Common myeloid progenitor, CD34-positive (primary cell): Measurements from ENCODE around the gene DND1.
"Not testable (repeated sequence)": the region's sequence is repeated elsewhere in the genome, so short reads cannot be mapped to it uniquely, and the experiment has no call there.

Experiments
- CTCF ChIA-PET: fragments of 350-600 bp; sonication (Branson Sonifier 250); formaldehyde crosslinking; loops from one replicate; lab custom pipeline; 2021; ENCODE audit warnings: antibody characterized with exemption; lab: Charles Lee
- POLR2A ChIA-PET: fragments of 350-600 bp; sonication (Branson Sonifier 250); formaldehyde crosslinking; loops from one replicate; lab custom pipeline; 2021; ENCODE audit warnings: antibody characterized with exemption; lab: Charles Lee
- DNase-seq, 3 donors: peaks; one replicate each; pipeline versions ENCODE4 v3.0.0 to v3.0.0-alpha.2; 2013
- H3K27ac ChIP-seq, 2 experiments: 1 replicate in 1 of 2; 2 replicates in 1 of 2; pipeline ENCODE4 v1.7.0; 2013; ENCODE audit warnings: inconsistent platforms in 2 of 2, low read length in 2 of 2, mild to moderate bottlenecking in 2 of 2, low read depth in 1 of 2, moderate library complexity in 1 of 2; ENCODE audit not compliant: severe bottlenecking in 2 of 2, insufficient read depth in 1 of 2, poor library complexity in 1 of 2
- H3K27me3 ChIP-seq, 5 experiments: replicated peaks in 2 of 5; 1 replicate in 3 of 5; 2 replicates in 2 of 5; pipeline versions ENCODE4 v1.6.1 to v1.7.0; 2013; ENCODE audit warnings: low read length in 4 of 5, mild to moderate bottlenecking in 2 of 5, moderate library complexity in 2 of 5, inconsistent platforms in 1 of 5; ENCODE audit not compliant: insufficient read depth in 5 of 5, control insufficient read depth in 4 of 5
- H3K36me3 ChIP-seq, 4 experiments: 1 replicate in 2 of 4; 2 replicates in 2 of 4; pipeline versions ENCODE4 v1.6.1 to v1.7.0; 2013; ENCODE audit warnings: low read length in 3 of 4, control low read depth in 1 of 4, mild to moderate bottlenecking in 1 of 4; ENCODE audit not compliant: control insufficient read depth in 4 of 4, insufficient read depth in 4 of 4
- H3K4me1 ChIP-seq, 4 experiments: 1 replicate in 3 of 4; 2 replicates in 1 of 4; pipeline versions ENCODE4 v1.6.1 to v1.7.1; 2013; ENCODE audit warnings: low read length in 3 of 4, mild to moderate bottlenecking in 3 of 4, control low read depth in 1 of 4, inconsistent platforms in 1 of 4, moderate library complexity in 1 of 4; ENCODE audit not compliant: control insufficient read depth in 4 of 4, insufficient read depth in 4 of 4; ENCODE audit errors: control extremely low read depth in 1 of 4
- H3K4me3 ChIP-seq, 7 experiments: 1 replicate in 4 of 7; 2 replicates in 3 of 7; pipeline versions ENCODE4 v1.5.1 to v1.7.0; 2013; ENCODE audit warnings: mild to moderate bottlenecking in 7 of 7, low read length in 6 of 7, moderate library complexity in 6 of 7, inconsistent platforms in 2 of 7, low read depth in 2 of 7, control low read depth in 1 of 7; ENCODE audit not compliant: insufficient read depth in 4 of 7, control insufficient read depth in 1 of 7; ENCODE audit errors: extremely low read depth in 1 of 7
- H3K9me3 ChIP-seq, 5 experiments: 1 replicate in 4 of 5; 2 replicates in 1 of 5; pipeline versions ENCODE4 v1.6.1 to v1.7.1; 2013; ENCODE audit warnings: low read length in 4 of 5, mild to moderate bottlenecking in 2 of 5, inconsistent platforms in 1 of 5, low read depth in 1 of 5, moderate library complexity in 1 of 5; ENCODE audit not compliant: control insufficient read depth in 4 of 5, insufficient read depth in 2 of 5; ENCODE audit errors: control extremely low read depth in 1 of 5
- WGBS: methylation state at CpG from one replicate; pipeline ENCODE4 v1.1.5; 2013; ENCODE audit not compliant: insufficient coverage; 5-methylcytosine and 5-hydroxymethylcytosine counted together

The DND1 gene

GRCh38 chr5:140660371-140660770 is 13.0 kb downstream of the DND1 start:
- H3K9me3 ChIP-seq, DNase-seq, H3K4me1 ChIP-seq, POLR2A ChIA-PET, H3K4me3 ChIP-seq, CTCF ChIA-PET, H3K27ac ChIP-seq, H3K27me3 ChIP-seq: not testable (repeated sequence)
- 100% methylated on average over 2 of the region's 6 CpGs for WGBS
- peaks cover 37 to 75% (median 61%) of the 10 kb centered on the region in 4 experiments for H3K36me3 ChIP-seq

GRCh38 chr5:140658870-140659269 is 14.5 kb downstream of the DND1 start:
- Histone ChIP-seq H3K4me3 (no peak overlapping the region), H3K9me3 (no peaks in the 10 kb centered on the region), H3K36me3 (peaks cover 42 to 90% (median 69%) of the 10 kb centered on the region in 4 experiments), H3K27me3 (no peaks in the 10 kb centered on the region), H3K27ac (no peak overlapping the region), H3K4me1 (peaks cover 0 to 2% (median under 1%) of the 10 kb centered on the region in 4 experiments)
- ChIA-PET CTCF (interaction anchor here (1.0 kb wide), 1 partner anchor 14 kb away, joined by 3 read pairs; no protein-coding TSS in a partner anchor), POLR2A (no interaction called here)
- DNase-seq, result no peak
- 98% methylated on average over 17 of the region's 17 CpGs for WGBS

- peak overlapping the region; percentile 96 to 98 for H3K27ac ChIP-seq
- peaks cover 0 to 19% (median 16%) of the 10 kb centered on the region in 4 experiments for H3K4me1 ChIP-seq
- ChIA-PET POLR2A (interaction anchor here (0.7 to 2.8 kb wide), 7 partner anchors 8 to 280 kb away, joined by 4 to 13 read pairs (median 8); partner anchors contain the start of genes EIF4EBP3, HARS1, HARS2 and SRA1), CTCF (interaction anchor here (0.6 to 2.7 kb wide), 9 partner anchors 8 to 101 kb away, joined by 3 to 14 read pairs (median 4); partner anchors contain the start of genes EIF4EBP3, HARS1, HARS2 and WDR55)
- no peaks in the 10 kb centered on the region for H3K27me3 ChIP-seq
- no peaks in the 10 kb centered on the region for H3K9me3 ChIP-seq
- H3K36me3 ChIP-seq, result peaks cover 10 to 55% (median 38%) of the 10 kb centered on the region in 4 experiments
- peak overlapping the region; percentile 84 to 98 (median 94) for H3K4me3 ChIP-seq
- WGBS, result under 1% methylated on average over 26 of the region's 27 CpGs
- DNase-seq, result no peak
These were observed 26.3 kb downstream of the DND1 start for GRCh38 chr5:140647042-140647419.

- Histone ChIP-seq H3K27me3 (no peaks in the 10 kb centered on the region), H3K9me3 (no peaks in the 10 kb centered on the region), H3K4me1 (peaks cover 5 to 25% (median 22%) of the 10 kb centered on the region in 4 experiments), H3K4me3 (no peak overlapping the region), H3K27ac (no peak overlapping the region), H3K36me3 (peaks cover 8 to 40% (median 24%) of the 10 kb centered on the region in 4 experiments)
- ChIA-PET POLR2A (interaction anchor here (0.9 kb wide), 1 partner anchor 11 kb away, joined by 3 read pairs; no protein-coding TSS in a partner anchor), CTCF (interaction anchor here (1.2 to 2.4 kb wide), 2 partner anchors 77 to 95 kb away, joined by 4 to 13 read pairs; partner anchors contain the start of gene EIF4EBP3)
- WGBS, result 92% methylated on average over 3 of the region's 3 CpGs
- DNase-seq, result no peak
These were observed 30.7 kb downstream of the DND1 start for GRCh38 chr5:140642718-140643117.

- no peak for DNase-seq
- CTCF ChIA-PET, result interaction anchor here (0.9 to 2.4 kb wide), 4 partner anchors 13 to 268 kb away, joined by 3 to 13 read pairs (median 4); partner anchors contain the start of gene EIF4EBP3
- peaks cover 5 to 21% (median 18%) of the 10 kb centered on the region in 4 experiments for H3K4me1 ChIP-seq
- H3K4me3 ChIP-seq, result no peak overlapping the region
- POLR2A ChIA-PET, result no interaction called here
- no peak overlapping the region for H3K27ac ChIP-seq
- WGBS, result 97% methylated on average over 7 of the region's 8 CpGs
- H3K9me3 ChIP-seq, result no peaks in the 10 kb centered on the region
- no peaks in the 10 kb centered on the region for H3K27me3 ChIP-seq
- peaks cover 8 to 40% (median 24%) of the 10 kb centered on the region in 4 experiments for H3K36me3 ChIP-seq
These were observed 31.7 kb downstream of the DND1 start for GRCh38 chr5:140641716-140642115.

- POLR2A ChIA-PET, result interaction anchor here (0.6 to 2.0 kb wide), 4 partner anchors 8 to 92 kb away, joined by 3 to 9 read pairs (median 3); partner anchors contain the start of genes IK and NDUFA2
- WGBS, result under 1% methylated on average over 40 of the region's 63 CpGs
- DNase-seq, result peak; percentile 93 to 95 (median 95)
These were observed 34.0 kb downstream of the DND1 start, which contains the start of gene TMCO6 for GRCh38 chr5:140639148-140639981. TMCO6 (plus strand) TSS chr5:140639451; CDS start chr5:140639528, 77 bp downstream.

More at GRCh38 chr5:140639148-140639981, 34.0 kb downstream of the DND1 start, which contains the start of gene TMCO6:
- H3K27me3 ChIP-seq, result no peaks in the 10 kb centered on the region
- H3K27ac ChIP-seq, result peak within 1 kb of the TSS in 1 of 2 experiments; percentile 76
- CTCF ChIA-PET, result interaction anchor here (0.8 to 2.9 kb wide), 8 partner anchors 9 to 92 kb away, joined by 3 to 17 read pairs (median 3); partner anchors contain the start of genes EIF4EBP3, IK and NDUFA2
- peaks cover 5 to 14% (median 12%) of the 10 kb centered on the region in 4 experiments for H3K4me1 ChIP-seq
- H3K9me3 ChIP-seq, result no peaks in the 10 kb centered on the region
- H3K36me3 ChIP-seq, result peaks cover 6 to 27% (median 17%) of the 10 kb centered on the region in 4 experiments
- peak within 1 kb of the TSS; percentile 48 to 92 (median 76) for H3K4me3 ChIP-seq
